AG10803 (cell line): ENCODE data around the gene ESPNL.
A peak's percentile ranks its signal among the peaks of the same experiment; 100 is the strongest.

Experiments
- DNase-seq: peaks from one replicate; pipeline ENCODE4 v3.0.0; 2010; ENCODE audit warnings: low read depth
- H3K4me3 ChIP-seq: 2 replicates; pipeline ENCODE4 v1.5.1; 2011; ENCODE audit warnings: mild to moderate bottlenecking, low read length, control low read depth
- CTCF ChIP-seq: conservative IDR thresholded peaks from 2 replicates; pipeline ENCODE4 v1.5.1; 2011; ENCODE audit warnings: mild to moderate bottlenecking, low read length, control low read depth, inconsistent platforms

The ESPNL gene

GRCh38 chr2:238133499-238134392 is 33.6 kb downstream of the ESPNL start:
- TF ChIP-seq CTCF: no peak
- no peak overlapping the region for H3K4me3 ChIP-seq
- no peak for DNase-seq

GRCh38 chr2:238134393-238134785 is 34.2 kb downstream of the ESPNL start:
- TF ChIP-seq CTCF: no peak
- no peak for DNase-seq
- no peak overlapping the region for H3K4me3 ChIP-seq

- H3K4me3 ChIP-seq: no peak overlapping the region
- TF ChIP-seq CTCF: no peak
- no peak for DNase-seq
These were observed 35.5 kb downstream of the ESPNL start for GRCh38 chr2:238135601-238136150.

- DNase-seq: peak; percentile 85
- peak overlapping the region; percentile 12; the same call in 1 of the 2 replicates for H3K4me3 ChIP-seq
- TF ChIP-seq CTCF: no peak
These were observed 36.8 kb downstream of the ESPNL start for GRCh38 chr2:238136820-238137537.

- TF ChIP-seq CTCF: no peak
- no peak overlapping the region for H3K4me3 ChIP-seq
These were observed 37.7 kb downstream of the ESPNL start for GRCh38 chr2:238137885-238138284.

GRCh38 chr2:238138331-238139195 is 38.4 kb downstream of the ESPNL start, which contains the start of gene KLHL30:
KLHL30 (plus strand) TSS chr2:238138668; CDS start chr2:238140755, 2,087 bp downstream.
- no peak for TF ChIP-seq CTCF
- H3K4me3 ChIP-seq: no peak within 1 kb of the TSS
- no peak for DNase-seq

More at GRCh38 chr2:238137885-238138284, 37.7 kb downstream of the ESPNL start:
- no peak for DNase-seq
